HCT116 (cell line): ENCODE results near the gene SSR1. TPM values are rescaled to one million over a fixed set of nuclear protein-coding genes. Genes with fewer than 3 reads are reported as not detected.

ENCODE experiments used
- ATAC-seq: fragments of 200-7000 bp; cut with Tn5 transposase; 2 replicates; pipeline ENCODE4 v1.9.1; 2020; ENCODE audit warnings: mild to moderate bottlenecking, moderate library complexity
- BruUV-seq: library from RNA; stranded (reverse); fragments of 400-500 nt; replicated peaks from 2 replicates; lab custom pipeline; 2021; lab: Mats Ljungman, UMichigan
- CTCF ChIA-PET: fragments of 300-600 bp; sonication (Branson Sonifier 250); formaldehyde crosslinking; loops from one replicate; lab custom pipeline; 2021; ENCODE audit warnings: antibody characterized with exemption; lab: Charles Lee
- POLR2A ChIA-PET: fragments of 300-600, 350-600 bp; sonication (Branson Sonifier 250); formaldehyde crosslinking; loops from one replicate; lab custom pipeline; 2021; ENCODE audit warnings: antibody characterized with exemption; lab: Charles Lee
- RAD21 ChIA-PET, 2 experiments: fragments of 300-600 bp; sonication (Branson Sonifier 250); formaldehyde crosslinking; loops; one replicate each; lab custom pipeline; 2023; ENCODE audit warnings: low total read pairs in 2 of 2; ENCODE audit not compliant: uncharacterized antibody in 2 of 2, unreplicated experiment in 2 of 2, low non-redundant PET in 1 of 2; lab: Charles Lee
- DNase-seq: peaks from one replicate; pipeline ENCODE4 v3.0.0-alpha.2; 2010; ENCODE audit warnings: low read depth, low spot score
- H2AFZ ChIP-seq: fragments of 200-600 bp; shearing (Covaris generic), sonication (generic); 2 replicates; pipeline ENCODE4 v1.6.1; 2017; ENCODE audit warnings: low read depth, mixed run types, mixed read lengths, antibody characterized with exemption, low read length; ENCODE audit not compliant: poor library complexity, severe bottlenecking
- H3K27ac ChIP-seq: 2 replicates; pipeline ENCODE4 v1.5.1; 2012; ENCODE audit warnings: low read depth, low read length
- H3K27me3 ChIP-seq: fragments of 200-600 bp; sonication (generic); 2 replicates; pipeline ENCODE4 v1.6.1; 2016; ENCODE audit warnings: mixed run types, low read length, mixed read lengths; ENCODE audit not compliant: insufficient read depth
- H3K36me3 ChIP-seq, 2 experiments: fragments of 200-500 bp in 1 of 2; fragments of 200-600 bp in 1 of 2; sonication (Bioruptor generic) in 1 of 2; sonication (generic) in 1 of 2; 2 replicates each; pipeline versions ENCODE4 v1.5.1 to v1.6.1; 2014 to 2016; ENCODE audit warnings: low read length in 2 of 2, inconsistent platforms in 1 of 2, mixed read lengths in 1 of 2, mixed run types in 1 of 2; ENCODE audit not compliant: insufficient read depth in 2 of 2, control insufficient read depth in 1 of 2
- H3K4me1 ChIP-seq, 2 experiments: fragments of 200-600 bp in 1 of 2; sonication (generic) in 1 of 2; 2 replicates each; pipeline versions ENCODE4 v1.5.1 to v1.6.1; 2012 to 2017; ENCODE audit warnings: low read length in 2 of 2, inconsistent platforms in 1 of 2, mild to moderate bottlenecking in 1 of 2, mixed read lengths in 1 of 2, mixed run types in 1 of 2, moderate library complexity in 1 of 2; ENCODE audit not compliant: insufficient read depth in 2 of 2, control insufficient read depth in 1 of 2
- H3K4me2 ChIP-seq: fragments of 200-600 bp; sonication (generic); 2 replicates; pipeline ENCODE4 v1.6.1; 2017; ENCODE audit warnings: mixed run types, low read length, mixed read lengths
- H3K4me3 ChIP-seq, 2 experiments: fragments of 200-600 bp in 1 of 2; sonication (generic) in 1 of 2; replicated peaks in 1 of 2; 2 replicates each; pipeline ENCODE4 v1.5.1; 2011 to 2016; ENCODE audit warnings: low read length in 2 of 2, control low read depth in 1 of 2, low read depth in 1 of 2, mild to moderate bottlenecking in 1 of 2, mixed read lengths in 1 of 2, mixed run types in 1 of 2
- H3K79me2 ChIP-seq: fragments of 200-600 bp; sonication (generic); 2 replicates; pipeline ENCODE4 v1.6.1; 2017; ENCODE audit warnings: mild to moderate bottlenecking, mixed run types, low read length, moderate library complexity, mixed read lengths; ENCODE audit not compliant: insufficient read depth
- H3K9ac ChIP-seq: fragments of 200-600 bp; sonication (generic); 2 replicates; pipeline ENCODE4 v1.6.1; 2016; ENCODE audit warnings: low read length, mixed read lengths
- H3K9me2 ChIP-seq: fragments of 200-600 bp; sonication (generic), shearing (Covaris generic); 2 replicates; pipeline ENCODE4 v1.6.1; 2017; ENCODE audit warnings: mixed run types, mild to moderate bottlenecking, moderate library complexity; ENCODE audit not compliant: insufficient read depth
- H3K9me3 ChIP-seq, 2 experiments: fragments of 200-500 bp in 1 of 2; fragments of 200-600 bp in 1 of 2; sonication (Bioruptor generic) in 1 of 2; sonication (generic) in 1 of 2; 2 replicates each; pipeline ENCODE4 v1.6.1; 2014 to 2017; ENCODE audit warnings: low read length in 2 of 2, mixed read lengths in 2 of 2, inconsistent platforms in 1 of 2, low read depth in 1 of 2, mild to moderate bottlenecking in 1 of 2, mixed run types in 1 of 2, moderate library complexity in 1 of 2; ENCODE audit not compliant: control insufficient read depth in 1 of 2, insufficient read depth in 1 of 2
- H4K20me1 ChIP-seq: fragments of 200-600 bp; sonication (generic), shearing (Covaris generic); 2 replicates; pipeline ENCODE4 v1.6.1; 2017; ENCODE audit warnings: mixed run types, mild to moderate bottlenecking, moderate library complexity; ENCODE audit not compliant: insufficient read depth
- ELF1 ChIP-seq: IDR thresholded peaks from 2 replicates; pipeline ENCODE4 v1.6.1; 2012; ENCODE audit warnings: low read depth, borderline replicate concordance
- EZH2 ChIP-seq: fragments of 200-600 bp; sonication (generic); IDR thresholded peaks from 2 replicates; pipeline ENCODE4 v1.6.1; 2017; ENCODE audit warnings: antibody characterized with exemption, mixed run types
- FOSL1 ChIP-seq: IDR thresholded peaks from 2 replicates; pipeline ENCODE4 v1.6.1; 2012; ENCODE audit warnings: low read depth
- JUND ChIP-seq: IDR thresholded peaks from 2 replicates; pipeline ENCODE4 v1.6.1; 2012
- POLR2A ChIP-seq: IDR thresholded peaks from 2 replicates; pipeline ENCODE4 v1.7.0; 2011; ENCODE audit warnings: borderline replicate concordance; ENCODE audit not compliant: insufficient read depth, insufficient read length; ENCODE audit errors: extremely low read depth
- POLR2AphosphoS5 ChIP-seq: IDR thresholded peaks from 2 replicates; pipeline ENCODE4 v1.6.1; 2011; ENCODE audit warnings: mild to moderate bottlenecking, low read depth, low read length, moderate library complexity
- RAD21 ChIP-seq: IDR thresholded peaks from 2 replicates; pipeline ENCODE4 v1.6.1; 2012; ENCODE audit warnings: low read depth, mild to moderate bottlenecking
- SIN3A ChIP-seq: IDR thresholded peaks from 2 replicates; pipeline ENCODE4 v1.6.1; 2012; ENCODE audit warnings: low read depth
- SRF ChIP-seq: IDR thresholded peaks from 2 replicates; pipeline ENCODE4 v1.6.1; 2012; ENCODE audit warnings: low read depth
- TCF7L2 ChIP-seq: IDR thresholded peaks from 2 replicates; pipeline ENCODE4 v1.7.0; 2011; ENCODE audit warnings: borderline replicate concordance, inconsistent platforms; ENCODE audit not compliant: insufficient read depth, insufficient read length; ENCODE audit errors: extremely low read depth
- YY1 ChIP-seq: IDR thresholded peaks from 2 replicates; pipeline ENCODE4 v1.6.1; 2011; ENCODE audit warnings: low read length, low read depth, moderate library complexity, mild to moderate bottlenecking; ENCODE audit not compliant: insufficient replicate concordance; ENCODE audit errors: extremely low read depth
- ZBTB33 ChIP-seq: IDR thresholded peaks from 2 replicates; pipeline ENCODE4 v1.6.1; 2011; ENCODE audit warnings: mild to moderate bottlenecking, low read length, moderate library complexity; ENCODE audit not compliant: insufficient replicate concordance; ENCODE audit errors: extremely low read depth
- ZFX ChIP-seq: fragments of 450-650 bp; IDR thresholded peaks from 2 replicates; pipeline ENCODE4 v1.6.1; 2017
- ZNF274 ChIP-seq: fragments of 200-500 bp; sonication (Bioruptor generic); IDR thresholded peaks from 2 replicates; pipeline ENCODE4 v1.6.1; 2014; ENCODE audit warnings: mild to moderate bottlenecking, low read depth, low read length, inconsistent platforms
- intact Hi-C: fragments of 100-400 bp; cut with micrococcal nuclease; formaldehyde crosslinking; loops from 2 replicates; pipeline ENCODE4 v1.10.0; 2022
- total RNA-seq: library from RNA; stranded (reverse); gene quantifications from one replicate; pipeline ENCODE4 v1.2.1, GENCODE V29; 2021; ENCODE audit not compliant: unreplicated experiment
- TF ChIP-seq, protein P1 (sequence below): IDR thresholded peaks from 2 replicates; pipeline ENCODE4 v1.6.1; 2012; ENCODE audit warnings: low read depth

Gene SSR1
- total RNA-seq, 1 experiment from 2014 or later = 127 TPM

DNA sequence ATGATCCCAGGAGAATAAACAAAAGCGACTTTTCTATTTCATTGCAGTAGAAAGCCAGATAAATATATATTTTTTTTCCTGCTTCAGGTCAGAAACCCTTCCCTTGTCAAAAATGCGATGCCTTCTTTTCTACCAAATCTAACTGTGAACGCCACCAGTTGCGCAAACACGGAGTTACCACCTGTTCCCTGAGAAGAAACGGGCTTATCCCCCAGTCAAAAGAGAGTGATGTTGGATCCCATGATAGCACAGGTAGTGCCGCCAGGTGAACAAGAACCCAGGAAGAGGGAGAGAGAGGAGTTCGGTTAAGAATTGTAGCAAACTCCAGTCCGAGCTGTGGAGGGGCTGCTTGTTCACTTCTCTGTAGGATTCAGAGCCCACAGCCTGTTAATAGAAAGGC lies 72.6 kb downstream of the SSR1 start:
- peaks cover 57 to 70% of the 10 kb centered on the region in 2 experiments for H3K4me1 ChIP-seq
- H3K4me2 ChIP-seq = no peak overlapping the region
- no peaks in the 10 kb centered on the region for H3K9me3 ChIP-seq
- H3K27me3 ChIP-seq = no peaks in the 10 kb centered on the region
- H3K9ac ChIP-seq = no peak overlapping the region
- BruUV-seq = no TSS peak
- no peaks in the 10 kb centered on the region for H4K20me1 ChIP-seq
- no peak overlapping the region for H2AFZ ChIP-seq
- H3K9me2 ChIP-seq = no peaks in the 10 kb centered on the region
- peaks cover 19% of the 10 kb centered on the region for H3K79me2 ChIP-seq
- peaks cover 0 to 4% of the 10 kb centered on the region in 2 experiments; a peak in 1 of 4 replicates for H3K36me3 ChIP-seq
- H3K27ac ChIP-seq = no peak overlapping the region
- TF ChIP-seq FOSL1 = no peak
- TF ChIP-seq ELF1 = no peak
- TF ChIP-seq TCF7L2 = no peak
- no peak for TF ChIP-seq ZBTB33
- no peak for TF ChIP-seq SRF
- TF ChIP-seq ZFX = no peak
- TF ChIP-seq, all 23 proteins: peak for 0
- CTCF ChIA-PET = no interaction called here
- POLR2A ChIA-PET = no interaction called here
- intact Hi-C loops = no loop called here
- RAD21 ChIA-PET = no interaction called here
- H3K4me3 ChIP-seq = no peak overlapping the region
- no peak for DNase-seq
- no peak for ATAC-seq

- Histone ChIP-seq H3K27ac (no peak overlapping the region), H3K9ac (peak overlapping the region; percentile 45; the same call in 1 of the 2 replicates)
- TF ChIP-seq JUND (no peak), YY1 (no peak), RAD21 (no peak), SRF (no peak), EZH2 (no peak), ZFX (no peak), TCF7L2 (no peak), POLR2AphosphoS5 (no peak), ZNF274 (no peak), SIN3A (no peak), POLR2A (no peak)
- TF ChIP-seq, protein P1, sequence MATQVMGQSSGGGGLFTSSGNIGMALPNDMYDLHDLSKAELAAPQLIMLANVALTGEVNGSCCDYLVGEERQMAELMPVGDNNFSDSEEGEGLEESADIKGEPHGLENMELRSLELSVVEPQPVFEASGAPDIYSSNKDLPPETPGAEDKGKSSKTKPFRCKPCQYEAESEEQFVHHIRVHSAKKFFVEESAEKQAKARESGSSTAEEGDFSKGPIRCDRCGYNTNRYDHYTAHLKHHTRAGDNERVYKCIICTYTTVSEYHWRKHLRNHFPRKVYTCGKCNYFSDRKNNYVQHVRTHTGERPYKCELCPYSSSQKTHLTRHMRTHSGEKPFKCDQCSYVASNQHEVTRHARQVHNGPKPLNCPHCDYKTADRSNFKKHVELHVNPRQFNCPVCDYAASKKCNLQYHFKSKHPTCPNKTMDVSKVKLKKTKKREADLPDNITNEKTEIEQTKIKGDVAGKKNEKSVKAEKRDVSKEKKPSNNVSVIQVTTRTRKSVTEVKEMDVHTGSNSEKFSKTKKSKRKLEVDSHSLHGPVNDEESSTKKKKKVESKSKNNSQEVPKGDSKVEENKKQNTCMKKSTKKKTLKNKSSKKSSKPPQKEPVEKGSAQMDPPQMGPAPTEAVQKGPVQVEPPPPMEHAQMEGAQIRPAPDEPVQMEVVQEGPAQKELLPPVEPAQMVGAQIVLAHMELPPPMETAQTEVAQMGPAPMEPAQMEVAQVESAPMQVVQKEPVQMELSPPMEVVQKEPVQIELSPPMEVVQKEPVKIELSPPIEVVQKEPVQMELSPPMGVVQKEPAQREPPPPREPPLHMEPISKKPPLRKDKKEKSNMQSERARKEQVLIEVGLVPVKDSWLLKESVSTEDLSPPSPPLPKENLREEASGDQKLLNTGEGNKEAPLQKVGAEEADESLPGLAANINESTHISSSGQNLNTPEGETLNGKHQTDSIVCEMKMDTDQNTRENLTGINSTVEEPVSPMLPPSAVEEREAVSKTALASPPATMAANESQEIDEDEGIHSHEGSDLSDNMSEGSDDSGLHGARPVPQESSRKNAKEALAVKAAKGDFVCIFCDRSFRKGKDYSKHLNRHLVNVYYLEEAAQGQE = no peak
These were observed 73.4 kb downstream of the SSR1 start for GRCh38 chr6:7239590-7239948.

More at GRCh38 chr6:7239590-7239948, 73.4 kb downstream of the SSR1 start:
- ATAC-seq (no peak), DNase-seq (no peak)
- no peak overlapping the region for H3K4me3 ChIP-seq
- no peak overlapping the region for H3K4me2 ChIP-seq
- no peaks in the 10 kb centered on the region for H3K27me3 ChIP-seq
- no peaks in the 10 kb centered on the region for H3K9me2 ChIP-seq
- peaks cover 0 to 4% of the 10 kb centered on the region in 2 experiments; a peak in 1 of 4 replicates for H3K36me3 ChIP-seq
- no peaks in the 10 kb centered on the region for H4K20me1 ChIP-seq
- H2AFZ ChIP-seq = no peak overlapping the region
- H3K79me2 ChIP-seq = peaks cover 17% of the 10 kb centered on the region
- RAD21 ChIA-PET = interaction anchor here in 1 of 2 experiments (1.1 kb wide), 1 partner anchor 543 kb away, joined by 3 read pairs; no protein-coding TSS in a partner anchor
- H3K9me3 ChIP-seq = no peaks in the 10 kb centered on the region
- intact Hi-C loops = loop anchor here (1.0 to 10.0 kb wide), 5 partner anchors 135 to 552 kb away; partner anchors contain the start of gene RREB1
- POLR2A ChIA-PET = no interaction called here
- CTCF ChIA-PET = interaction anchor here (1.3 to 2.2 kb wide), 3 partner anchors 480 to 561 kb away, joined by 3 to 8 read pairs (median 3); no protein-coding TSS in a partner anchor
- no TSS peak for BruUV-seq
- H3K4me1 ChIP-seq = peaks cover 62 to 78% of the 10 kb centered on the region in 2 experiments
